ENCODE results near the gene NRDE2.

GRCh38 chr14:90297876-90298629, 33.7 kb downstream of the NRDE2 start:
- no peak for TF ChIP-seq CTCF (IDR thresholded peaks at IDR 0.05)
- no peak for TF ChIP-seq EZH2 (IDR thresholded peaks at IDR 0.05)
- TF ChIP-seq EZH2phosphoT487 (IDR thresholded peaks at IDR 0.05) = no peak
